Mesangial cell (primary cell): ENCODE data around the gene GATAD1. TPM values are rescaled to one million over a fixed set of nuclear protein-coding genes. Genes with fewer than 3 reads are reported as not detected.

ENCODE experiments used
- total RNA-seq: library from RNA; depleted of rRNA; stranded (reverse); fragments of >200 nt; gene quantifications from 2 replicates; pipeline ENCODE4 v1.2.3, GENCODE V29; 2015

GATAD1 gene, protein sequence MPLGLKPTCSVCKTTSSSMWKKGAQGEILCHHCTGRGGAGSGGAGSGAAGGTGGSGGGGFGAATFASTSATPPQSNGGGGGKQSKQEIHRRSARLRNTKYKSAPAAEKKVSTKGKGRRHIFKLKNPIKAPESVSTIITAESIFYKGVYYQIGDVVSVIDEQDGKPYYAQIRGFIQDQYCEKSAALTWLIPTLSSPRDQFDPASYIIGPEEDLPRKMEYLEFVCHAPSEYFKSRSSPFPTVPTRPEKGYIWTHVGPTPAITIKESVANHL
- 11.2 and 28.5 TPM in 2 replicates for total RNA-seq

GRCh38 chr7:92447345-92448204 is at the start of gene GATAD1:
Gene GATAD1, plus strand, starts transcription at chr7:92447482. Its CDS starts 248 bp downstream, at chr7:92447730.

DNA sequence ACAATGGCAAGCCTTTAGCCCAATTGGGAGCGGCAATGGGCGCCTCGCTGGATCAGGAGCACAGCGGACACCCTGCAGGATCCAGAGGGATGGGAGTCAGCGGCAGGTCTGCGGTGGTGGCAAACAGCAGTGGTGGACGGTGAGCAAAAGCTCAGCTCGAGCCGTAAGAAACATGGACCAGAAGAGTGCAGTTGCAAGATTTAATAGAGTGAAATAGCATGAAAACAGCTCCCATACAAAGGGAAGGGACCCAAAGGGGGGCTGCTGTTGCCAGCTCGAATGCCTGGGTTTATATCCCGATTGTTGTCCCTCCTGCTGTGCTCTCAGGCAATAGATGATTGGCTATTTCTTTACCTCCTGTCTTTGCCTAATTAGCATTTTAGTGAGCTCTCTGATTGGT is 30.4 kb downstream of the GATAD1 start, which contains the start of gene ERVW-1:
Gene ERVW-1 (minus strand): TSS at position 266 of the 400 bp plus-strand sequence. CDS start 7,565 bp downstream, outside the sequence.

Other genes starting within 250 kb of the GATAD1 start
- 15.2 and 17.3 TPM in 2 replicates for gene KRIT1, start 201.6 kb upstream of the GATAD1 start, total RNA-seq
- 23.8 and 27.1 TPM in 2 replicates for gene ANKIB1, start 201.5 kb upstream of the GATAD1 start, total RNA-seq
- not detected in 2 replicates for gene ERVW-1, start 30.5 kb downstream of the GATAD1 start, total RNA-seq
- gene PEX1, start 81.0 kb downstream of the GATAD1 start, total RNA-seq, result 7.0 and 10.5 TPM in 2 replicates
- 5.3 and 5.5 TPM in 2 replicates for gene RBM48, start 81.3 kb downstream of the GATAD1 start, total RNA-seq
- 5.1 and 6.7 TPM in 2 replicates for gene FAM133B, start 142.9 kb downstream of the GATAD1 start, total RNA-seq